NK-92 treated with Interleukin-12 subunit alpha and Interleukin-12 subunit beta, amount 100 ng/mL, for 24 hours (cell line): ENCODE measurements around the gene CCSER1.

ENCODE experiments used
- DNase-seq: peaks from one replicate; lab custom pipeline; 2025; lab: John Stamatoyannopoulos, UW

CCSER1 gene

GRCh38 chr4:90127223-90127705 is at the start of gene CCSER1:
TSS of gene CCSER1 (plus strand) at chr4:90127394.
- DNase-seq: no peak

GRCh38 chr4:90078440-90078839 is 48.8 kb upstream of the CCSER1 start:
- DNase-seq: no peak

GRCh38 chr4:90080116-90080515 is 47.1 kb upstream of the CCSER1 start:
- DNase-seq: no peak

DNA sequence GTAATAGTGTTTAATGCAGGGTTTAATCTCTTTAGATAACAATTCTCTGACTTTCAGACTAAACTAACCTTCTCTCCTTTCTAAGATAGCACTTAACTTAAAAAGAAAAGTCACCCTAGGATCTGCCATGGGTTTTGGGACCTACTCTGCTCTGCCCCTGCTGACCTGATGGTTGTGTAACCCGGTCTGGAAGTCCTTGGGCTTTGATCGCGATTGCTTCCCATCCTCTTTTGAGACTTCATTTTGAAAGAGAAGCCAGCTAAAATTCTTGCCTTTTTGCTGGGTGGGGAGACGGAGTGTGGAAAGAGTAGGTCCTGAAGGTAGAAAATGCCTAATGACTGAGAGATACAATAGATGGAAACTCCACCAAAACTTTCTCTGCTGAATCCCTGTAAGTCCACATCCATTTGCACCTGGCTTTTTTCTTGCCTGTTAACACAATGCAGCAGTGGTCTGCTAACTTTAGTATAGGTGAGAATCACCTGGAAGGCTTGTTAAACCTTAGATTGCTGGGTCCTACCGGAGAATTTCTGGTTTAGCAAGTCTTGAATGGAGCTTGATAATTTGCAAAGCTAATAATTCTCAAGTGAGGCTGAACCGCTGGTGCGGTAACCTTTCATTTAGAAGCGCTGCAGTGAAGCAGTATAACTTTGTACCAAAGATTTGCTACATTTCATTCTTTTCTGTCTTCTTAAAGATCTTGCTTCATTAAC is 45.6 kb upstream of the CCSER1 start:
- no peak for DNase-seq

DNA sequence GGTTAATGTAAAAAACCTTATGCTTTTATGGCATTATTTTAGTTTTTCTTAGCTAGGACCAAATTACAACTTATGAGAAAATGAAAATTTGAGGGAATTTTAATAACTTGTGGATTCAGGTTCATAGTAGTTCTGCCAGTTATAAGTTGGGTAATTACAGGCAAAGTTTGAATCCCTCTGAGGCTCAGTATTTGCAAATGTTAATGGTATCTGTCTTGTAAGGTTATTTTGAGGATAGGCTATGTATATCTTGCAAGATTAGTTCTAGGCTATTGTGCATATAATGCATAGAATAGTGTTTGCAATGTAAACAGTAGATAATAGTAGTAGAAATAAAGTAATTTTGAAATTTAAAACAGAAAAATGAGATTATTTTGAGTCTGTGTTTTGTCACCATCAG is 44.7 kb upstream of the CCSER1 start:
- no peak for DNase-seq

- DNase-seq: no peak
These were observed 42.8 kb upstream of the CCSER1 start for GRCh38 chr4:90084277-90084966.

DNA sequence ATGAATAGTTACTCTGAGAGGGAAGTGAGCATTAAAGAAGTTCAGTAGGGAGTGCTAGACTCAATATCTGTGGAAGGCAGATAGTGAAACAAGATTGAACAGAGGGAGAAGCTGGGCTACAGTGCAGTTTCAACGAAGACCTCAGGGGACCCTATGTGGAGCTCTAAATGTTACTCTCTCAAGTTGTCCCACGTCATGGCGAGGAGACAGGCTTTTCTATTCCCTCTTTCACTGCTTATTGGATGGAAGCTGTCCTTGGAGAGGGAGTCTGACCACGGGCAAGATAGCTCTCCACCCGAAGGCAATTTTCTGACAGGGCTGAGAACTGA is 42.3 kb upstream of the CCSER1 start:
- DNase-seq: no peak

DNA sequence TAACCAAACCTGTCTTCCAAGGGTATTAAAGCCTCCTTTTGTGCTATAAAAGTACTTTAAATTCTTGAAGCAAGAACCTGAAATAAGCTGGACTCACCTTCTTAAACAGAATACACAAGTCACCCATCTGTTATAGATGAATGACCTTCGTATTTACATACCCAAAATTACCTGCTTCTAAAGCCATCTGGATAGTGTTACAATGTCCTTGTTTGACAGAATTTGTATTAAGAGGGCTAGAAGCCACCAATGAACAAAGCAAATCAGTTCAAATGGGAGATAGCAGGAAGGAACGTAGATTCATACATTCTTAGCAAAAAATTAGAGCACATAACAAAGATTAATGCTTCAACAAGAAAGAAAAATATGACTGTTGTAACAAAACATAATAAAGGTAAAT is 33.7 kb upstream of the CCSER1 start:
- DNase-seq: no peak

GRCh38 chr4:90095000-90095399 is 32.2 kb upstream of the CCSER1 start:
- no peak for DNase-seq

GRCh38 chr4:90099812-90100211 is 27.4 kb upstream of the CCSER1 start:
- DNase-seq: no peak

DNA sequence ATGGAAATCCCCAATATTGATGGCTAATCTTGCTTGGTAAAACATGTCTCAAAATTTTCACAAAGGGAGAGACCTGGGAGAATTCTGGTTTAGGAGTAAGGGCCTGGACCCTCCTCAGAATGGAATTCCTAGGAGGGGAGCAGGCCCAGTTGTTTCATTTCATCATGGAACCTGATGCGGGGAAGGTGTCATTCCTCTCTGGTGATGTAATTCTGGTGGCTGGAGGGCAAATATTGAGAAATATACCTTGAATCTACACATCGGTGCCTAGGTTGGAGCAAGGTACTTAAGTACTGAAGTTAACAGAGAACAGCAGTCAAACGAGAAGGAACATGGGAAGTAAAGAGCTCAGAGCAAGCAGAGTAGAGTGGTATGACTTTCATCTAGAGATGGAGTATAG is 23.2 kb upstream of the CCSER1 start:
- DNase-seq: no peak

DNA sequence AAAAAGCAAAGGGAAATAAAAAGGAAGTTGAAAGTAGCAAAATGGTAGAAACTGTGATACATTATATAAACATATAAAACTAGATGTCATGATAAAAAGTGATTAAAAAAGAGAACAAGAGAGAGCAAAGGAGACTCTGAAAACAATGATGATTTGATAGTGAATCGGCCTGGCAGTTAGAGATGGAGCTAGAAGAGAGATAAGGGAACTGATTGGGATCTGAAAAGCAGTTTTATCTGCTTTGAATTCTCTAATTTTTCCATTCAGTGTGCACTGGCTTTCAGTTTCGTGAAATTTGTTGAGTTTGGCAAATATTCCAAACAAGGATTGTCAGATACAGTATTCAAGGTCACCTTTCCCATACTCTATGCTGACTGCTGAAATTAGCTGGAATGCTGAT is 21.9 kb upstream of the CCSER1 start:
- no peak for DNase-seq

DNA sequence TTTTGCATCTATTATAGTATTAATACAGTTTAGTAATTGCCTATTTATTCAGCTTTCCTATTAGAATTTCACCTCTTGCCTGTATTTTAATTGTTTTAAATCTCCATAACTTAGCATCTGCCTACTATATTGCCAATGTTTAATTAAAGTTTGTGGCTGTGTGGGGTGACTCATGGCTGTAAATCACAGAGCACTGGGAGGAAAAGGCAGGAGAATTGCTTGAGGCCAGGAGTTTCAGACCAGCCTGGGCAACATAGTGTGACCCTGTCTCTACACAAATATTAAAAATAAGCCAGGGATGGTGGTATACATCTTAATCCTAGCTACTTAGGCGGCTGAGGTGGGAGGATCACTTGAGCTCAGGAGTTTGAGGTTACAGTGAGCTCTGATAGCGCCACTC is 14.5 kb upstream of the CCSER1 start:
- DNase-seq: no peak

DNA sequence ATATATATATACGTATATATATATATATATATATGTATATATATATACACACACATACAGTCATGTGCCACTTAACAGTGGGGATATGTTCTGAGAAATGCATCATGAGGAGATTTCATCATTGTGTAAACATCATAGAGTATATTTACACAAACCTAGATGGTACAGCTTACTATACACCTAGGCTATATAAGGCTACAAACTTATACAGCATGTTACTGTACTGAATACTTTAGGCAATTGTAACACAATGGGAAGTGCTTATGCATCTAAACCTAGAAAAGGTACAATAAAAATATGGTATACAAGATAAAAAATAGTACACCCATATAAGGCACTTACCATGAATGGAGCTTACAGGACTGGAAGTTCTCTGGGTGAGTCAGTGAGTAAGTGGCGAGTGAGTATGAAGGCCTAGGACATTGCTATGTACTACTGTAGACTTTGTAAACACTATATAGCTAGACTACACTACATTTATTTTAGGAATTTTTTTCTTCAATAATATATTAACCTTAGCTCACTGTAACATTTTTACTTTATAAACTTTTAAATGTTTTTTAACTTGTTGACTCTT is 13.2 kb upstream of the CCSER1 start:
- no peak for DNase-seq

DNA sequence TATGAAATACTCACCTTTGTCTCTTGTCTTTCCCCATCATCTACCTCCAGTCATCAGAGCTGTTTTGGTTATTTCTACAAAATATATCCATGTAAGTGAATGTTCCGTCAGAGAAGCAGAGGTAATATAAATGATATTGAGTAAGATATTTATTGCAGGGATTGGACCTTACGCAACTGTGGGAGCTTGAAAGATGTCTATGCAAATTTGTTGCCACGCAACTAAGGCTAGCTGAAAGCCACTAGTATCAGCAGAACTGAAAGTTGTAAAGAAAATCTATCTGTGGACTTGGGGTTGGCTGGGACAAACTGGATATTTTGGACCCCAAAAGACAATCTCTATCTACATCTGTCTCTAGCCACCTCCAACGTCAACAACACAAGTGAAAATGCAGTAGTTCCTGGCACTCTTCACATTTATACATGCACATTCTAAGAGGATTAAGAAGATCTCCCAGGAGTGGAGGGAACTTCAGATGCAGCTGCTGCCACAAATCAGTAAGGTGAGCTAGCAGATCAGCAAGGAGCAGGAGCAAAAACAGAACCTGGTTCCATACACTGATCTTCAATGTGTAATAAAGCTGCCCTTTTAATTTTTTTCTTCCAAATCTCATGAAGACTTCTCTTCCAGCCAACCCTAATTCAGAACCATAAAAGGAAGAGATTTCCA is 8.5 kb upstream of the CCSER1 start:
- no peak for DNase-seq

DNA sequence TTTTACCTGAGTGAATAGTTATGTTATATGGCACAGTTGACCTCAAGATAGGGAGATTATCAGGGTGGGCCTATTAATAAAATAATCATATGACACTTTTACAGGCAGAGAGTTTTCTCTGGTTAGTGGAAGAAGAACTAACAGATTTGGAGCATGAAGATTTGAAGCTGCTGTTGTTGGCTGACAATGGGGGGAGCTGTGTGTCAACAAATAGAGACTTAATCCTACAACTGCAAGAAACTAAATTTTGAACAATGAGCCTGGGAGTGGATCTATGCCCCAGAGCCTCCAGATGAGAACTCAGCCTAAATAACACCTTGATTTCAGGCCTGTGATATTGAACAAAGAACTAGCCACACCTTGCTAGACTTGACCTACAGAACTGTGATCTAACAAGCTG is 7.2 kb upstream of the CCSER1 start:
- no peak for DNase-seq

DNA sequence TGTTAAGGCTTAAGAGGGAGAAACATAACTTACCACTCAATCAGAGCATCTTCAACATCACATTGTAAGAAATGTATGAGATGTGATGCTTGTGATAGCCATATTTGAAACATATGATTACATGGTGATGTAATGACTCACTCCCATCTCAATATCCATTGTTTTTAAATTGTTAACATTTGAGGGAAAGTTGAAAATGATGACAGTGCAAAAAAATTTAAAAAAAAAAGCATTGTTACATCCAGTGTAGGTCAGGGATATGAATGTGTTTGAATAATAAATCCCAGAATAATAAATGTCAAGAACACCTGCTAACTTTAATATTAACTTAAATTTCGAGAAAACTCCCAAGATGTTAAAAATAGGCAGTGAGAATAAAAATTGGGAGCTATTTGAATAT is 6.4 kb upstream of the CCSER1 start:
- DNase-seq: no peak

- no peak for DNase-seq
These were observed 5.4 kb upstream of the CCSER1 start for GRCh38 chr4:90121676-90122354.

GRCh38 chr4:90122355-90122748 is 4.8 kb upstream of the CCSER1 start:
- no peak for DNase-seq

- no peak for DNase-seq
These were observed 2.9 kb upstream of the CCSER1 start for GRCh38 chr4:90124276-90124675.

GRCh38 chr4:90126805-90127204 is 389 bp upstream of the CCSER1 start:
- no peak for DNase-seq

DNA sequence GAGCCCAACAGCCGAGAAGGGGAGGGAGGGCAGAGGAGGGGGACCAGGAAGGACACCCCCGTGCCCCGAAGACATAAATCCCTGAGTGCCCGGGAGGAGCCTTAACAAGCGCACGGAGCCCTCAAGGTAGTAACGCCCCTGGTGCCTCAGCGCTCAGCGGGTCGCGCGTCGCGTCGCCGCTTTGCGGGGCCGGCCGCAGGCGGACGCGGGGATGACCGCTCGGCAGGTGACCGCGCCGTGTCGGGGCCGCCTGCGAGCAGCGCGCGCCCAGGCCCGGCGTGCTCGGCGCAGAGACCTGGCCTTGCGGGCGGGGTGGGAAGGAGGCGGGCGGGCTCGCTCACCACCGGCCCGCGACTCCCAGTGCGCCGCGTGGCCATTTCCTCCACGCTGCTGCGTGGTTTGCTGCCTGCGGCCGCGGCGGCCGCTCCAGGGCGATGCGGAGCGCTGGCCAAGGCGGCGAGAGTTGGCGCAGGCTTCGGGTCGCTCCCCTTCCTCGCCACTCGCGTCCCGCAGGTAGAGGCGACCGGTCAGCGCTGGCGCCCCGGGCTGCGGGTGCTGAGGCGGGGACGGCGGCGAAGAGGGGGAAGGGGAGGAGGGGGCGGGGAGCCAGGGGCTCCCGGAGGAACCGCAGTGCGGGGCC is 632 bp downstream of the CCSER1 start:
- DNase-seq: no peak
